Measurements from ENCODE around the gene PSMC3. TPM values are rescaled to one million over a fixed set of nuclear protein-coding genes. Genes with fewer than 3 reads are reported as not detected.
A peak's percentile ranks its signal among the peaks of the same experiment; 100 is the strongest.

The PSMC3 gene
- total and polyA plus RNA-seq, 9 of the 15 experiments (the other 6 are each of a cell fraction or from before 2014, with no cell fraction given), result 44.3 to 324 (median 240) TPM

- TF ChIP-seq SRSF1 (IDR thresholded peaks at IDR 0.05; ENCODE audit: low read depth, low read length), result no peak
- TF ChIP-seq RBM22 (IDR thresholded peaks at IDR 0.05; ENCODE audit: low read depth, low read length, poor library complexity, severe bottlenecking), result no peak
- TF ChIP-seq IFI16 (CRISPR knock-in tag; IDR thresholded peaks at IDR 0.05), result no peak
- TF ChIP-seq, protein P1, sequence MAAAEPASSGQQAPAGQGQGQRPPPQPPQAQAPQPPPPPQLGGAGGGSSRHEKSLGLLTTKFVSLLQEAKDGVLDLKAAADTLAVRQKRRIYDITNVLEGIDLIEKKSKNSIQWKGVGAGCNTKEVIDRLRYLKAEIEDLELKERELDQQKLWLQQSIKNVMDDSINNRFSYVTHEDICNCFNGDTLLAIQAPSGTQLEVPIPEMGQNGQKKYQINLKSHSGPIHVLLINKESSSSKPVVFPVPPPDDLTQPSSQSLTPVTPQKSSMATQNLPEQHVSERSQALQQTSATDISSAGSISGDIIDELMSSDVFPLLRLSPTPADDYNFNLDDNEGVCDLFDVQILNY (CRISPR knock-in tag; IDR thresholded peaks at IDR 0.05), result no peak
- TF ChIP-seq NFIC (IDR thresholded peaks at IDR 0.05), result no peak
- TF ChIP-seq HDGF (IDR thresholded peaks at IDR 0.05), result no peak
Observed at GRCh38 chr11:47446833-47447232, 20.6 kb upstream of the PSMC3 start (continued).

- TF ChIP-seq ZNF121 (CRISPR knock-in tag; conservative IDR thresholded peaks at IDR 0.05) (peak; percentile 94), TCFL5 (CRISPR knock-in tag; conservative IDR thresholded peaks at IDR 0.05) (no peak), AFF1 (IDR thresholded peaks at IDR 0.05; ENCODE audit: low read depth in 1 of 2, partially characterized antibody in 2 of 2) (no peak)
- TF ChIP-seq, protein P2, sequence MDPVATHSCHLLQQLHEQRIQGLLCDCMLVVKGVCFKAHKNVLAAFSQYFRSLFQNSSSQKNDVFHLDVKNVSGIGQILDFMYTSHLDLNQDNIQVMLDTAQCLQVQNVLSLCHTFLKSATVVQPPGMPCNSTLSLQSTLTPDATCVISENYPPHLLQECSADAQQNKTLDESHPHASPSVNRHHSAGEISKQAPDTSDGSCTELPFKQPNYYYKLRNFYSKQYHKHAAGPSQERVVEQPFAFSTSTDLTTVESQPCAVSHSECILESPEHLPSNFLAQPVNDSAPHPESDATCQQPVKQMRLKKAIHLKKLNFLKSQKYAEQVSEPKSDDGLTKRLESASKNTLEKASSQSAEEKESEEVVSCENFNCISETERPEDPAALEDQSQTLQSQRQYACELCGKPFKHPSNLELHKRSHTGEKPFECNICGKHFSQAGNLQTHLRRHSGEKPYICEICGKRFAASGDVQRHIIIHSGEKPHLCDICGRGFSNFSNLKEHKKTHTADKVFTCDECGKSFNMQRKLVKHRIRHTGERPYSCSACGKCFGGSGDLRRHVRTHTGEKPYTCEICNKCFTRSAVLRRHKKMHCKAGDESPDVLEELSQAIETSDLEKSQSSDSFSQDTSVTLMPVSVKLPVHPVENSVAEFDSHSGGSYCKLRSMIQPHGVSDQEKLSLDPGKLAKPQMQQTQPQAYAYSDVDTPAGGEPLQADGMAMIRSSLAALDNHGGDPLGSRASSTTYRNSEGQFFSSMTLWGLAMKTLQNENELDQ (CRISPR knock-in tag; IDR thresholded peaks at IDR 0.05; ENCODE audit: borderline replicate concordance), result no peak
- H3K9me3 ChIP-seq (replicated peaks; ENCODE audit: control insufficient read depth, insufficient read depth, low read depth, low read length), result no peaks in the 10 kb centered on the region
- 46% methylated on average over 4 of the region's 4 CpGs for WGBS (ENCODE audit: insufficient coverage, low coverage, missing lambda C conversion rate)
- H3K27ac ChIP-seq (ENCODE audit: extremely low read depth, low read depth, low read length), result no peak overlapping the region
- BruUV-seq (replicated peaks), result no TSS peak
- no peaks in the 10 kb centered on the region for H4K20me1 ChIP-seq (replicated peaks; ENCODE audit: control insufficient read depth, insufficient read depth, low read length)
- ChIA-PET POLR2A (interaction anchor here (0.6 to 0.8 kb wide), 2 partner anchors 14 to 112 kb away, joined by 3 read pairs; no protein-coding TSS in a partner anchor), CTCF (ENCODE audit: low intra/inter-chr PET ratio) (no interaction called here)
- DNase-seq (ENCODE audit: extremely low read depth in 1 of 4, low spot score in 3 of 4) (no peak), ATAC-seq (no peak), FAIRE-seq (no peak)
- H3K4me2 ChIP-seq (ENCODE audit: insufficient read depth, low read length), result no peak overlapping the region
- no peaks in the 10 kb centered on the region for H3K36me3 ChIP-seq (ENCODE audit: control insufficient read depth, insufficient read depth, low read length)
- no peaks in the 10 kb centered on the region for H3K27me3 ChIP-seq (ENCODE audit: control insufficient read depth in 2 of 2, insufficient read depth in 2 of 2, low read length in 2 of 2)
- H2AFZ ChIP-seq (ENCODE audit: low read depth, low read length), result no peak overlapping the region
- H3K9me1 ChIP-seq (ENCODE audit: control insufficient read depth, insufficient read depth, low read length), result no peaks in the 10 kb centered on the region
- intact Hi-C loops (cut with micrococcal nuclease), result no loop called here
- peaks cover 0 to 19% of the 10 kb centered on the region in 2 experiments; a peak in 2 of 5 replicates for H3K4me1 ChIP-seq (replicated peaks in 1 of 2; ENCODE audit: control insufficient read depth in 2 of 2, insufficient read depth in 2 of 2, low read length in 2 of 2)
- peak overlapping the region in 1 of 2 experiments; percentile 45; a peak in 1 of 4 replicates for H3K9ac ChIP-seq (ENCODE audit: insufficient read depth in 1 of 2, low read depth in 2 of 2, low read length in 2 of 2)
- H3K4me3 ChIP-seq, result no peak overlapping the region
- no peaks in the 10 kb centered on the region for H3K79me2 ChIP-seq (ENCODE audit: control insufficient read depth, insufficient read depth, low read length)
- in situ Hi-C loops (cut with MboI), result no loop called here
Observed at GRCh38 chr11:47445840-47446239, 19.6 kb upstream of the PSMC3 start.
